Activated CD8-positive, alpha-beta memory T cell treated with anti-CD3 and anti-CD28 coated beads, Interleukin-2, amount 50 U/mL, for 1 hour (primary cell): ENCODE results near the gene ELAVL1.
A peak's percentile ranks its signal among the peaks of the same experiment; 100 is the strongest.
"Not testable (repeated sequence)": the region's sequence is repeated elsewhere in the genome, so short reads cannot be mapped to it uniquely, and the experiment has no call there.

Experiments
- DNase-seq: peaks from one replicate; pipeline ENCODE4 v3.0.0-alpha.2; 2020; ENCODE audit errors: extremely low read depth

ELAVL1 gene

GRCh38 chr19:7968796-7969554 lies 36.5 kb downstream of the ELAVL1 start:
- no peak for DNase-seq

- no peak for DNase-seq
These were observed 37.2 kb downstream of the ELAVL1 start for GRCh38 chr19:7968008-7968795.

- no peak for DNase-seq
These were observed 39.3 kb downstream of the ELAVL1 start for GRCh38 chr19:7965921-7966665.

GRCh38 chr19:7965259-7965841 lies 40.1 kb downstream of the ELAVL1 start:
- DNase-seq: no peak

GRCh38 chr19:7963566-7963965 lies 41.9 kb downstream of the ELAVL1 start:
- DNase-seq: no peak

GRCh38 chr19:7962644-7963268 lies 42.7 kb downstream of the ELAVL1 start:
- no peak for DNase-seq

- no peak for DNase-seq
These were observed 43.4 kb downstream of the ELAVL1 start for GRCh38 chr19:7961920-7962626.

GRCh38 chr19:7961082-7961481 lies 44.4 kb downstream of the ELAVL1 start:
- DNase-seq: not testable (repeated sequence)

- no peak for DNase-seq
These were observed 46.2 kb downstream of the ELAVL1 start for GRCh38 chr19:7959211-7959610.

GRCh38 chr19:7955696-7956095 lies 49.7 kb downstream of the ELAVL1 start:
- DNase-seq: no peak

- no peak for DNase-seq
These were observed 51.9 kb downstream of the ELAVL1 start for GRCh38 chr19:7953576-7953975.

GRCh38 chr19:7953060-7953459 lies 52.4 kb downstream of the ELAVL1 start:
- DNase-seq: no peak

- no peak for DNase-seq
These were observed 57.5 kb downstream of the ELAVL1 start for GRCh38 chr19:7947939-7948338.

- DNase-seq: peak; percentile 47
These were observed 61.2 kb downstream of the ELAVL1 start for GRCh38 chr19:7944177-7944761.

- DNase-seq: peak; percentile 96
These were observed 61.8 kb downstream of the ELAVL1 start, which contains the start of gene TIMM44 for GRCh38 chr19:7943444-7944176. TSS of gene TIMM44 (minus strand) at chr19:7943666. CDS start at chr19:7943651, 15 bp downstream.

- DNase-seq: no peak
These were observed 62.4 kb downstream of the ELAVL1 start for GRCh38 chr19:7942981-7943443.

- DNase-seq: no peak
These were observed 63.4 kb downstream of the ELAVL1 start for GRCh38 chr19:7941895-7942596.

GRCh38 chr19:7940841-7941240 lies 64.6 kb downstream of the ELAVL1 start:
- DNase-seq: no peak

- DNase-seq: no peak
These were observed 70.7 kb downstream of the ELAVL1 start for GRCh38 chr19:7934766-7935165.
